ENCODE results near the gene SMARCD3. TPM values are rescaled to one million over a fixed set of nuclear protein-coding genes. Genes with fewer than 3 reads are reported as not detected.

Gene SMARCD3
- total and polyA plus RNA-seq, 2 experiments from 2014 or later, result 3.3 to 4.0 TPM

DNA sequence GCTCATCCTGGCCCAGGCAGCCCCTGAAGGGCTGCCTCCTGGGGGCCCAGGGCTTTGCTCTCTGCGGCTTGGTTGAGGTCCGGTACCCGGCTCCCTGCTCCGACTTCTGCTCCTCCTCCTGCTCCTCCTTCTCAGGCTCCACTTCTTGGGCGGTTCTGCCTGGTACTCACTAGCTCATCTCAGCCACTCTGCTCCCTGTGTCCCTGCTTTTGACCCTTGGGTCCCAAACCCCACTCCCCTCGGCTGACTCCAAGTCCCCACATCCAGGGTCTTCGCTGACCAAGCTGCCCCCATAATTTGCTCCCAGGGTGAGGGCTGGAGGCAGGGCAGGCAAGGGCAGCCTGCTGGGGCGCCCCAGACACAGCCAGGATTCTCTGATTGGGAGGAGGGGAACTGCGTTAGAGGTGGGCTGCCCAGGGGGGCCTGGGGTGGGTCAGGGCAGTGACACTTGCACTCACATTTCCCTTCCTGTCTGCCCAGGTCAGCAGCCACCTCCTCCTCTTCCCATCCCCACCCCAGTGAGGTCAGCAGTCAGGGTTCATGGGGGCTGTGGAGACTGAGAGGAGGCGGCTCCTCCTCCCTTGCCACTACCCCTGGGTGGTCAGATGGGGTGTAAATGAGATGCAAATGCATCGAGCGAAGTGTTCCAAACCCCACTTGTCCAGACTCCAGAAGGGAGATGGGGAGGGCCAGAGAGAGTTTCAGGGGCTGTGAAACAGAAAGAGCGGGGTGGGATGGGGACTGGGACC is 2.2 kb downstream of the SMARCD3 start:
- H3K9me3 Mint-ChIP-seq, result no peaks in the 10 kb centered on the region; the same call in 2 of the 3 replicates
- TF ChIP-seq, protein P1, sequence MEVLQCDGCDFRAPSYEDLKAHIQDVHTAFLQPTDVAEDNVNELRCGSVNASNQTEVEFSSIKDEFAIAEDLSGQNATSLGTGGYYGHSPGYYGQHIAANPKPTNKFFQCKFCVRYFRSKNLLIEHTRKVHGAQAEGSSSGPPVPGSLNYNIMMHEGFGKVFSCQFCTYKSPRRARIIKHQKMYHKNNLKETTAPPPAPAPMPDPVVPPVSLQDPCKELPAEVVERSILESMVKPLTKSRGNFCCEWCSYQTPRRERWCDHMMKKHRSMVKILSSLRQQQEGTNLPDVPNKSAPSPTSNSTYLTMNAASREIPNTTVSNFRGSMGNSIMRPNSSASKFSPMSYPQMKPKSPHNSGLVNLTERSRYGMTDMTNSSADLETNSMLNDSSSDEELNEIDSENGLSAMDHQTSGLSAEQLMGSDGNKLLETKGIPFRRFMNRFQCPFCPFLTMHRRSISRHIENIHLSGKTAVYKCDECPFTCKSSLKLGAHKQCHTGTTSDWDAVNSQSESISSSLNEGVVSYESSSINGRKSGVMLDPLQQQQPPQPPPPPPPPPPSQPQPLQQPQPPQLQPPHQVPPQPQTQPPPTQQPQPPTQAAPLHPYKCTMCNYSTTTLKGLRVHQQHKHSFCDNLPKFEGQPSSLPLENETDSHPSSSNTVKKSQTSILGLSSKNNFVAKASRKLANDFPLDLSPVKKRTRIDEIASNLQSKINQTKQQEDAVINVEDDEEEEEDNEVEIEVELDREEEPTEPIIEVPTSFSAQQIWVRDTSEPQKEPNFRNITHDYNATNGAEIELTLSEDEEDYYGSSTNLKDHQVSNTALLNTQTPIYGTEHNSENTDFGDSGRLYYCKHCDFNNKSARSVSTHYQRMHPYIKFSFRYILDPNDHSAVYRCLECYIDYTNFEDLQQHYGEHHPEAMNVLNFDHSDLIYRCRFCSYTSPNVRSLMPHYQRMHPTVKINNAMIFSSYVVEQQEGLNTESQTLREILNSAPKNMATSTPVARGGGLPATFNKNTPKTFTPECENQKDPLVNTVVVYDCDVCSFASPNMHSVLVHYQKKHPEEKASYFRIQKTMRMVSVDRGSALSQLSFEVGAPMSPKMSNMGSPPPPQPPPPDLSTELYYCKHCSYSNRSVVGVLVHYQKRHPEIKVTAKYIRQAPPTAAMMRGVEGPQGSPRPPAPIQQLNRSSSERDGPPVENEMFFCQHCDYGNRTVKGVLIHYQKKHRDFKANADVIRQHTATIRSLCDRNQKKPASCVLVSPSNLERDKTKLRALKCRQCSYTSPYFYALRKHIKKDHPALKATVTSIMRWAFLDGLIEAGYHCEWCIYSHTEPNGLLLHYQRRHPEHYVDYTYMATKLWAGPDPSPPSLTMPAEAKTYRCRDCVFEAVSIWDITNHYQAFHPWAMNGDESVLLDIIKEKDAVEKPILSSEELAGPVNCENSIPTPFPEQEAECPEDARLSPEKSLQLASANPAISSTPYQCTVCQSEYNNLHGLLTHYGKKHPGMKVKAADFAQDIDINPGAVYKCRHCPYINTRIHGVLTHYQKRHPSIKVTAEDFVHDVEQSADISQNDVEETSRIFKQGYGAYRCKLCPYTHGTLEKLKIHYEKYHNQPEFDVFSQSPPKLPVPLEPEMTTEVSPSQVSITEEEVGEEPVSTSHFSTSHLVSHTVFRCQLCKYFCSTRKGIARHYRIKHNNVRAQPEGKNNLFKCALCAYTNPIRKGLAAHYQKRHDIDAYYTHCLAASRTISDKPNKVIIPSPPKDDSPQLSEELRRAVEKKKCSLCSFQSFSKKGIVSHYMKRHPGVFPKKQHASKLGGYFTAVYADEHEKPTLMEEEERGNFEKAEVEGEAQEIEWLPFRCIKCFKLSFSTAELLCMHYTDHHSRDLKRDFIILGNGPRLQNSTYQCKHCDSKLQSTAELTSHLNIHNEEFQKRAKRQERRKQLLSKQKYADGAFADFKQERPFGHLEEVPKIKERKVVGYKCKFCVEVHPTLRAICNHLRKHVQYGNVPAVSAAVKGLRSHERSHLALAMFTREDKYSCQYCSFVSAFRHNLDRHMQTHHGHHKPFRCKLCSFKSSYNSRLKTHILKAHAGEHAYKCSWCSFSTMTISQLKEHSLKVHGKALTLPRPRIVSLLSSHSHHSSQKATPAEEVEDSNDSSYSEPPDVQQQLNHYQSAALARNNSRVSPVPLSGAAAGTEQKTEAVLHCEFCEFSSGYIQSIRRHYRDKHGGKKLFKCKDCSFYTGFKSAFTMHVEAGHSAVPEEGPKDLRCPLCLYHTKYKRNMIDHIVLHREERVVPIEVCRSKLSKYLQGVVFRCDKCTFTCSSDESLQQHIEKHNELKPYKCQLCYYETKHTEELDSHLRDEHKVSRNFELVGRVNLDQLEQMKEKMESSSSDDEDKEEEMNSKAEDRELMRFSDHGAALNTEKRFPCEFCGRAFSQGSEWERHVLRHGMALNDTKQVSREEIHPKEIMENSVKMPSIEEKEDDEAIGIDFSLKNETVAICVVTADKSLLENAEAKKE (CRISPR knock-in tag; IDR thresholded peaks at IDR 0.05), result no peak
- TF ChIP-seq, protein P2, sequence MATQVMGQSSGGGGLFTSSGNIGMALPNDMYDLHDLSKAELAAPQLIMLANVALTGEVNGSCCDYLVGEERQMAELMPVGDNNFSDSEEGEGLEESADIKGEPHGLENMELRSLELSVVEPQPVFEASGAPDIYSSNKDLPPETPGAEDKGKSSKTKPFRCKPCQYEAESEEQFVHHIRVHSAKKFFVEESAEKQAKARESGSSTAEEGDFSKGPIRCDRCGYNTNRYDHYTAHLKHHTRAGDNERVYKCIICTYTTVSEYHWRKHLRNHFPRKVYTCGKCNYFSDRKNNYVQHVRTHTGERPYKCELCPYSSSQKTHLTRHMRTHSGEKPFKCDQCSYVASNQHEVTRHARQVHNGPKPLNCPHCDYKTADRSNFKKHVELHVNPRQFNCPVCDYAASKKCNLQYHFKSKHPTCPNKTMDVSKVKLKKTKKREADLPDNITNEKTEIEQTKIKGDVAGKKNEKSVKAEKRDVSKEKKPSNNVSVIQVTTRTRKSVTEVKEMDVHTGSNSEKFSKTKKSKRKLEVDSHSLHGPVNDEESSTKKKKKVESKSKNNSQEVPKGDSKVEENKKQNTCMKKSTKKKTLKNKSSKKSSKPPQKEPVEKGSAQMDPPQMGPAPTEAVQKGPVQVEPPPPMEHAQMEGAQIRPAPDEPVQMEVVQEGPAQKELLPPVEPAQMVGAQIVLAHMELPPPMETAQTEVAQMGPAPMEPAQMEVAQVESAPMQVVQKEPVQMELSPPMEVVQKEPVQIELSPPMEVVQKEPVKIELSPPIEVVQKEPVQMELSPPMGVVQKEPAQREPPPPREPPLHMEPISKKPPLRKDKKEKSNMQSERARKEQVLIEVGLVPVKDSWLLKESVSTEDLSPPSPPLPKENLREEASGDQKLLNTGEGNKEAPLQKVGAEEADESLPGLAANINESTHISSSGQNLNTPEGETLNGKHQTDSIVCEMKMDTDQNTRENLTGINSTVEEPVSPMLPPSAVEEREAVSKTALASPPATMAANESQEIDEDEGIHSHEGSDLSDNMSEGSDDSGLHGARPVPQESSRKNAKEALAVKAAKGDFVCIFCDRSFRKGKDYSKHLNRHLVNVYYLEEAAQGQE (IDR thresholded peaks at IDR 0.05; ENCODE audit: unreplicated experiment), result no peak
- TF ChIP-seq EZH2 (IDR thresholded peaks at IDR 0.05; ENCODE audit: low read depth, unreplicated experiment) (no peak), ZNF114 (CRISPR knock-in tag; IDR thresholded peaks at IDR 0.05) (no peak), NANOG (IDR thresholded peaks at IDR 0.05; ENCODE audit: borderline replicate concordance) (no peak), EZH2phosphoT487 (IDR thresholded peaks at IDR 0.05; ENCODE audit: unreplicated experiment) (no peak), ZNF331 (CRISPR knock-in tag; IDR thresholded peaks at IDR 0.05; ENCODE audit: low read depth) (no peak), JUNB (IDR thresholded peaks at IDR 0.05; ENCODE audit: unreplicated experiment) (no peak), CREB1 (CRISPR knock-in tag; IDR thresholded peaks at IDR 0.05; ENCODE audit: low read depth) (no peak)
- H3K4me3 ChIP-seq, result peak overlapping the region; percentile 65
- peak overlapping the region; percentile 71 for H3K4me3 Mint-ChIP-seq
- peaks cover 43% of the 10 kb centered on the region for H3K4me1 ChIP-seq (ENCODE audit: insufficient read depth)
- peaks cover 5% of the 10 kb centered on the region; the same call in 1 of the 2 replicates for H3F3A ChIP-seq (replicated peaks; ENCODE audit: low read depth)
- H4K20me1 ChIP-seq (replicated peaks; ENCODE audit: insufficient read depth), result no peaks in the 10 kb centered on the region
- H3K4me2 ChIP-seq, result peak overlapping the region; percentile 86
- peaks cover 62% of the 10 kb centered on the region for H3K27me3 Mint-ChIP-seq (ENCODE audit: insufficient read depth, low read depth, poor library complexity)
- H2AFZ ChIP-seq, result no peak overlapping the region; the same call in 1 of the 2 replicates
- H3K79me2 ChIP-seq (replicated peaks; ENCODE audit: insufficient read depth), result no peaks in the 10 kb centered on the region
- H3K27ac Mint-ChIP-seq, result no peak overlapping the region
- peaks cover 74% of the 10 kb centered on the region for H3K27me3 ChIP-seq (ENCODE audit: insufficient read depth)
- no peaks in the 10 kb centered on the region for H3K36me3 ChIP-seq (ENCODE audit: insufficient read depth)
- H3K4me1 Mint-ChIP-seq, result peaks cover 69% of the 10 kb centered on the region
- no peaks in the 10 kb centered on the region for H3K9me2 ChIP-seq (ENCODE audit: insufficient read depth)
- no peaks in the 10 kb centered on the region; the same call in 2 of the 3 replicates for H3K36me3 Mint-ChIP-seq (ENCODE audit: low read depth)
- H3K27ac ChIP-seq (ENCODE audit: low read depth), result no peak overlapping the region
- peak; percentile 1; the same call in 2 of the 3 replicates for ATAC-seq
- DNase-seq (ENCODE audit: low spot score), result peak; percentile 45

Measured in GM23338 (cell line).